GM12872 (cell line): Measurements from ENCODE around the gene RTN4RL1.

Source experiments
- TF ChIP-seq, protein P1 (sequence below): IDR thresholded peaks from 3 replicates; pipeline ENCODE4 v1.5.1; 2011; ENCODE audit warnings: low read depth, mild to moderate bottlenecking, low read length, moderate library complexity; ENCODE audit not compliant: insufficient read depth

The RTN4RL1 gene

GRCh38 chr17:2057760-2058585, 32.8 kb upstream of the RTN4RL1 start:
- TF ChIP-seq, protein P1, sequence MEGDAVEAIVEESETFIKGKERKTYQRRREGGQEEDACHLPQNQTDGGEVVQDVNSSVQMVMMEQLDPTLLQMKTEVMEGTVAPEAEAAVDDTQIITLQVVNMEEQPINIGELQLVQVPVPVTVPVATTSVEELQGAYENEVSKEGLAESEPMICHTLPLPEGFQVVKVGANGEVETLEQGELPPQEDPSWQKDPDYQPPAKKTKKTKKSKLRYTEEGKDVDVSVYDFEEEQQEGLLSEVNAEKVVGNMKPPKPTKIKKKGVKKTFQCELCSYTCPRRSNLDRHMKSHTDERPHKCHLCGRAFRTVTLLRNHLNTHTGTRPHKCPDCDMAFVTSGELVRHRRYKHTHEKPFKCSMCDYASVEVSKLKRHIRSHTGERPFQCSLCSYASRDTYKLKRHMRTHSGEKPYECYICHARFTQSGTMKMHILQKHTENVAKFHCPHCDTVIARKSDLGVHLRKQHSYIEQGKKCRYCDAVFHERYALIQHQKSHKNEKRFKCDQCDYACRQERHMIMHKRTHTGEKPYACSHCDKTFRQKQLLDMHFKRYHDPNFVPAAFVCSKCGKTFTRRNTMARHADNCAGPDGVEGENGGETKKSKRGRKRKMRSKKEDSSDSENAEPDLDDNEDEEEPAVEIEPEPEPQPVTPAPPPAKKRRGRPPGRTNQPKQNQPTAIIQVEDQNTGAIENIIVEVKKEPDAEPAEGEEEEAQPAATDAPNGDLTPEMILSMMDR = no peak

DNA sequence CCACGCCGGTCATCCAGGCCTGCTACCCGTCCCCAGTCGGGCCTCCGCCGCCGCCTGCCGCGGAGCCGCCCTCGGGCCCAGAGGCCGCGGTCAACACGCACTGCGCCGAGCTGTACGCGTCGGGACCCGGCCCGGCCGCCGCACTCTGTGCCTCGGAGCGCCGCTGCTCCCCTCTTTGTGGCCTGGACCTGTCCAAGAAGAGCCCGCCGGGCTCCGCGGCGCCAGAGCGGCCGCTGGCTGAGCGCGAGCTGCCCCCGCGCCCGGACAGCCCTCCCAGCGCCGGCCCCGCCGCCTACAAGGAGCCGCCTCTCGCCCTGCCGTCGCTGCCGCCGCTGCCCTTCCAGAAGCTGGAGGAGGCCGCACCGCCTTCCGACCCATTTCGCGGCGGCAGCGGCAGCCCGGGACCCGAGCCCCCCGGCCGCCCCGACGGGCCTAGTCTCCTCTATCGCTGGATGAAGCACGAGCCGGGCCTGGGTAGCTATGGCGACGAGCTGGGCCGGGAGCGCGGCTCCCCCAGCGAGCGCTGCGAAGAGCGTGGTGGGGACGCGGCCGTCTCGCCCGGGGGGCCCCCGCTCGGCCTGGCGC, 32.1 kb upstream of the RTN4RL1 start:
- TF ChIP-seq, protein P1 = no peak

GRCh38 chr17:2056206-2057174, 31.4 kb upstream of the RTN4RL1 start:
- TF ChIP-seq, protein P1 = peak; percentile 19; the same call in 1 of the 3 replicates

- TF ChIP-seq, protein P1 = no peak
Observed at GRCh38 chr17:2055292-2056205, 30.4 kb upstream of the RTN4RL1 start.

- TF ChIP-seq, protein P1 = peak; percentile 82
Observed at GRCh38 chr17:2054512-2055291, 29.6 kb upstream of the RTN4RL1 start, which contains the start of gene HIC1. Gene HIC1, plus strand, starts transcription at chr17:2055103. Its CDS starts 1,588 bp downstream, at chr17:2056691.

GRCh38 chr17:2054262-2054511, 29.1 kb upstream of the RTN4RL1 start:
- TF ChIP-seq, protein P1 = no peak
